H1 (cell line): ENCODE measurements around the gene GSE1. TPM values are rescaled to one million over a fixed set of nuclear protein-coding genes. Genes with fewer than 3 reads are reported as not detected.

Source experiments
- ATF3 ChIP-seq: IDR thresholded peaks from 2 replicates; pipeline ENCODE4 v1.6.1; 2011; ENCODE audit warnings: low read depth, mild to moderate bottlenecking, low read length; ENCODE audit not compliant: insufficient read depth
- CEBPB ChIP-seq: IDR thresholded peaks from 2 replicates; pipeline ENCODE4 v1.6.1; 2012; ENCODE audit warnings: low read depth, low read length
- EZH2 ChIP-seq: fragments of 200-600 bp; sonication (generic); IDR thresholded peaks from 2 replicates; pipeline ENCODE4 v1.7.1; 2012; ENCODE audit warnings: low read depth, mild to moderate bottlenecking, moderate library complexity, low read length, inconsistent platforms; ENCODE audit not compliant: severe bottlenecking
- FOSL1 ChIP-seq: IDR thresholded peaks from 2 replicates; pipeline ENCODE4 v1.6.1; 2011; ENCODE audit warnings: mild to moderate bottlenecking, low read depth, low read length, moderate library complexity; ENCODE audit not compliant: insufficient read depth
- GTF2F1 ChIP-seq: IDR thresholded peaks from 2 replicates; pipeline ENCODE4 v1.6.1; 2012; ENCODE audit warnings: low read depth, low read length, improper control_type of control experiment, borderline replicate concordance
- HDAC6 ChIP-seq: IDR thresholded peaks from one replicate; pipeline ENCODE4 v1.7.1; 2012; ENCODE audit warnings: low read depth, mild to moderate bottlenecking, inconsistent platforms, low read length, moderate library complexity
- NANOG ChIP-seq: IDR thresholded peaks from 2 replicates; pipeline ENCODE4 v1.6.1; 2011; ENCODE audit warnings: low read length, low read depth, mild to moderate bottlenecking, inconsistent platforms; ENCODE audit not compliant: insufficient read depth, poor library complexity, severe bottlenecking
- RAD21 ChIP-seq, 2 experiments: IDR thresholded peaks in 1 of 2; conservative IDR thresholded peaks in 1 of 2; 2 replicates each; pipeline ENCODE4 v1.6.1; 2011; ENCODE audit warnings: low read depth in 2 of 2, low read length in 2 of 2, improper control_type of control experiment in 1 of 2, inconsistent platforms in 1 of 2, mild to moderate bottlenecking in 1 of 2, moderate library complexity in 1 of 2
- RFX5 ChIP-seq: IDR thresholded peaks from 2 replicates; pipeline ENCODE4 v1.6.1; 2011; ENCODE audit warnings: low read depth, low read length, improper control_type of control experiment, borderline replicate concordance
- RXRA ChIP-seq: IDR thresholded peaks from 2 replicates; pipeline ENCODE4 v1.6.1; 2011; ENCODE audit warnings: low read depth, mild to moderate bottlenecking, low read length, moderate library complexity; ENCODE audit not compliant: insufficient read depth
- SRF ChIP-seq: IDR thresholded peaks from 2 replicates; pipeline ENCODE4 v1.6.1; 2011; ENCODE audit warnings: mild to moderate bottlenecking, low read depth, low read length, moderate library complexity
- polyA plus RNA-seq, 7 experiments: library from polyadenylated mRNA; depleted of rRNA in 3 of 7; stranded (reverse) in 5 of 7; unstranded in 2 of 7; fragments of >200 nt in 5 of 7; fragments of 200-250 nt in 2 of 7; gene quantifications; 1 replicate in 5 of 7; 2 replicates in 1 of 7; 4 replicates in 1 of 7; pipeline versions ENCODE4 v1.2.1 to v1.2.3, GENCODE V29; 2011 to 2013; ENCODE audit warnings: missing spikeins in 2 of 7, mixed read lengths in 2 of 7
- total RNA-seq: library from RNA; stranded (reverse); fragmentation: NEBNext Ultra II Directional; extraction: Animal tissue kit (Norgen Biotek cat#: 25700); gene quantifications from 2 replicates; pipeline ENCODE4 v1.2.1, GENCODE V29; 2021

Gene GSE1
- total and polyA plus RNA-seq, 2 of the 8 experiments (the other 6 are each of a cell fraction or from before 2014, with no cell fraction given) = 26.0 to 65.6 TPM

DNA sequence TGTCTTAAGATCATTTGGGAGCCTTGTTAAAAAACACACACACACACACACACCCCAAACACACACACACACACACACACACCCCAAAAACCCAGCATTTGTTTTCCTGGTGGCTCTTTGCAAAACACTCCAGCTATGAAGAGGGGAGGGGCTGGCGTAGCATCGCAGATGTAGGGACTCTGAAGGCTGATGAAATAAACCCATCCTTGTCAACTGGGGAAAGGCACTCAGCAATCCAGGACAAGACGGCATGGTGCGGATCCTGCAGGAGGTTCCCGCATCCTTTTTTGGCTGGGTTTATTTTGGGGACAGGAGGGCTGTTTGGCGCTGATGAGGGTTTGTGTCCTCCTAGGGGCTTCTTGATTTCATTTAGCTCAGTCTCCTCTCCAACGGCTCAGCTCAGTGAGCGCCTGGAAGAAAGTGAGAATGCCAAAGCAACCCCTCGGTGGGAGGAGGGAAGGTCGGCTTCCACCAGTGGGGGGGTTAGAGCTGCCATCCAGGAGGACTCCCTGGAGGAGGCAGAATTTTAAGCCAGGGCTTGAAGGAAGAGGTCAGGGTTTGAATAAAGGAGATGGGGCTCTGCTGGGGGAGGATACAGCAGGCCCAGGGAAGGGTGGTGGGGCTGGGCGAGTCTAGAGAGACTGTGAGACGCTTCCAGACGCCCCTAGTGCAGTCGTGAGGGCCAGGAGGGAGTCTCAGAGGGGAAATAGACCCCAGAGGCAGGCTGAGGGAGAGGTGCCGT, 12.4 kb upstream of the GSE1 start (continued):
- no peak for TF ChIP-seq CEBPB
- TF ChIP-seq EZH2 = no peak
- no peak for TF ChIP-seq NANOG
- no peak for TF ChIP-seq GTF2F1
- TF ChIP-seq RFX5 = no peak
- TF ChIP-seq ATF3 = no peak
- TF ChIP-seq RAD21 (IDR thresholded peaks at IDR 0.05 in 1 of 2, conservative IDR thresholded peaks at IDR 0.05 in 1 of 2; ENCODE audit: low read depth in 2 of 2, low read length in 2 of 2) = no peak
- no peak for TF ChIP-seq HDAC6
- no peak for TF ChIP-seq SRF
- no peak for TF ChIP-seq FOSL1
- no peak for TF ChIP-seq RXRA
